Spleen (tissue), 7 donors: ENCODE measurements around the gene EMC1.

Source experiments
- POLR2AphosphoS5 ChIP-seq, 3 donors: sonication (generic); formaldehyde crosslinking; IDR thresholded peaks; one replicate each; pipeline ENCODE4 v1.5.1; 2017; ENCODE audit warnings: antibody characterized with exemption in 3 of 3
- TF ChIP-seq, protein P1 (sequence below), 11 experiments: fragments of 200-600 bp in 7 of 11; fragments of 450-650 bp in 4 of 11; sonication (generic) in 4 of 11; IDR thresholded peaks in 8 of 11; conservative IDR thresholded peaks in 3 of 11; 1 replicate in 7 of 11; 2 replicates in 4 of 11; pipeline versions ENCODE4 v1.4.0 to v1.8.0; 2016 to 2021; ENCODE audit warnings: antibody characterized with exemption in 11 of 11, inconsistent platforms in 4 of 11, mild to moderate bottlenecking in 1 of 11
- donor health status: DM: no; HTN: no; CAD: no; lungs with moderate emphysema.
- donor health status: DM: no; HTN: no; CAD: no.
- donor health status: DM: no; HTN: no; CAD: no.

DNA sequence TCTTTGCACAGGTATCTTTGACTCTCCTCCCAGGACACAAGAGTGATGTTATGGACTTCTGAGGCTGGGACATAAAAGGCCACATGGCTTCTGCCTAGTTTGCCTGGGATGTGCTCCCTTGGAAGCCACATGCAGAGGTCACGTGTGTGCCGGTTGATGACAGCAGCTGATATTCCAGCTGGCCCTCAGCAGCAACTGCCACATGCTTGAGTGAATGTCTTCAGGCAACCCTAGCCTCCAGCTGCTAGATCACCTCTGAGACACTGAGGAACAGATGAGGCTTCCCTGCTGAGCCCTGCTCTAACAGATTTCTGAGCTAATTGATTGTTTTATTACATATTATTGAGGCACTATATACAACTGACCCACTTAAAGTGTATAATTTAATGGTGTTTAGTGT lies 48.9 kb upstream of the EMC1 start:
- TF ChIP-seq, protein P1, sequence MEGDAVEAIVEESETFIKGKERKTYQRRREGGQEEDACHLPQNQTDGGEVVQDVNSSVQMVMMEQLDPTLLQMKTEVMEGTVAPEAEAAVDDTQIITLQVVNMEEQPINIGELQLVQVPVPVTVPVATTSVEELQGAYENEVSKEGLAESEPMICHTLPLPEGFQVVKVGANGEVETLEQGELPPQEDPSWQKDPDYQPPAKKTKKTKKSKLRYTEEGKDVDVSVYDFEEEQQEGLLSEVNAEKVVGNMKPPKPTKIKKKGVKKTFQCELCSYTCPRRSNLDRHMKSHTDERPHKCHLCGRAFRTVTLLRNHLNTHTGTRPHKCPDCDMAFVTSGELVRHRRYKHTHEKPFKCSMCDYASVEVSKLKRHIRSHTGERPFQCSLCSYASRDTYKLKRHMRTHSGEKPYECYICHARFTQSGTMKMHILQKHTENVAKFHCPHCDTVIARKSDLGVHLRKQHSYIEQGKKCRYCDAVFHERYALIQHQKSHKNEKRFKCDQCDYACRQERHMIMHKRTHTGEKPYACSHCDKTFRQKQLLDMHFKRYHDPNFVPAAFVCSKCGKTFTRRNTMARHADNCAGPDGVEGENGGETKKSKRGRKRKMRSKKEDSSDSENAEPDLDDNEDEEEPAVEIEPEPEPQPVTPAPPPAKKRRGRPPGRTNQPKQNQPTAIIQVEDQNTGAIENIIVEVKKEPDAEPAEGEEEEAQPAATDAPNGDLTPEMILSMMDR (IDR thresholded peaks at IDR 0.05 in 8 of 11, conservative IDR thresholded peaks at IDR 0.05 in 3 of 11), result no peak
- no peak for TF ChIP-seq POLR2AphosphoS5 (IDR thresholded peaks at IDR 0.05)
